GM12864 (cell line): Measurements from ENCODE around the gene KRT28.
"Not testable (repeated sequence)": the region's sequence is repeated elsewhere in the genome, so short reads cannot be mapped to it uniquely, and the experiment has no call there.

Source experiments
- DNase-seq: peaks from one replicate; pipeline ENCODE4 v3.0.0-alpha.2; 2011; ENCODE audit warnings: low read depth
- H3K4me3 ChIP-seq: 2 replicates; pipeline ENCODE4 v1.5.1; 2011; ENCODE audit warnings: mild to moderate bottlenecking, low read depth, low read length, control low read depth
- CTCF ChIP-seq: IDR thresholded peaks from 2 replicates; pipeline ENCODE4 v1.5.1; 2011; ENCODE audit warnings: low read depth, mild to moderate bottlenecking, moderate library complexity, low read length, control low read depth, inconsistent platforms; ENCODE audit errors: missing control alignments

Gene KRT28

DNA sequence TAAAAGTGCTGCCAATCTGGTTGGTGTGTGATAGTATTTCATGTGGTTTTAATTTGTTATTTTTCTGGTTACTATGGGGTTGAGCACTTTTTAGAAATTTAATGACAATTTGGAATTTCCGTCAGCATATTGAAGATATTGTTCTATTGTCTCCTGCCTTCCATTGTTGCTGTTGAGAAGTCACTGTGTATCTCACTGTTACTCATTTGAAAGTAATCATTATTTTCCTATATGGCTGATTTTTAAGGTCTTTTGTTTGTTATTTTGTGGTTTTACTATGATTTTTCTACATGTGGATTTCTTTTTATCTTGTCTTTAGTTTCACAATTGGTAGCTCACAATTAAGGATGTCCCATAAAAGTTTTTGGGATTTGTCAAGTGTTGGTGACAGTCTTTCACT, 36.0 kb downstream of the KRT28 start:
- TF ChIP-seq CTCF = no peak
- DNase-seq = no peak

GRCh38 chr17:40760105-40761016, 39.4 kb downstream of the KRT28 start:
- DNase-seq = no peak
- no peak overlapping the region for H3K4me3 ChIP-seq
- TF ChIP-seq CTCF = no peak

More for the DNA sequence above, 36.0 kb downstream of the KRT28 start:
- H3K4me3 ChIP-seq = no peak overlapping the region

DNA sequence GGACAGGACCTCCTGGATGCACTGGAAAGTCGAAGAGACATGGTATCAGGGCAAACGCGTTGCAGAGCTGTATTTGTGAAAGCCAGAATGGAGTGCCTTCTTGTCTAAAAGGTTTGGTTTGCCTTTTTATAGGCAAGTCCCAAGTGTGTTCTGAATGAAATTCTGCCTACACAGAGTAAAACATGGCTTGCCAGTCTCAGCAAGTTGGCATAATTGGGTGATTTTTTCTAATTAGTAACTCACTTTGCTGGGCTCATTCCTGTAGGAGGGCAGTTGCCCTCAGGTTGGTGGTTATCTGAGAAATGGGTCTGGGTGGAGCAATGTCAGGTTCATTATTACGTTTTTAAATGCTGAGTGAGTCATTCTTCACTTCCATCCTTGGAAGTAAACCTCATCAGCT, 44.5 kb downstream of the KRT28 start, which contains the start of gene KRT25:
Gene KRT25 (minus strand): TSS at position 101 of the 400 bp plus-strand sequence. CDS start 60 bp downstream, at position 41.
- no peak for TF ChIP-seq CTCF
- H3K4me3 ChIP-seq = no peak within 1 kb of the TSS
- no peak for DNase-seq

DNA sequence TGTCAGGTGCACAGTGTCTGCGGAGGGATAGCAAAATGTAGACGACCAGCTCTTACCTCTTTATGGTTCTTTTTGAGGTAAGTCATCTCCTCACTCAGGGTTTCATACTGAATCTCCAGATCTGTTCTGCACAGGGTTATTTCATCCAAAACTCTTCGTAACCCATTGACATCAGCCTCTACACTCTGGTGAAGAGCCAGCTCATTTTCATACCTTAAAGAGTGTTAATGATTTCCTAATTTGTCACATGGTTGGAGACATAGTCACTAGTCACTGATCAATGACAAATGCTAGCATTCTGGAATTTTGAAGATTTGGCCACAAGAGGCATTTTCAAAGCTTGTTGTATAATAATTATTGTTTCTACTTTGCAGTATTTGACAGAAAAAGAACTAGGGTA, 46.0 kb downstream of the KRT28 start:
- H3K4me3 ChIP-seq = no peak overlapping the region
- no peak for DNase-seq
- no peak for TF ChIP-seq CTCF

- H3K4me3 ChIP-seq = no peak overlapping the region
- no peak for DNase-seq
- no peak for TF ChIP-seq CTCF
These were observed 48.7 kb downstream of the KRT28 start for GRCh38 chr17:40751065-40751464.

DNA sequence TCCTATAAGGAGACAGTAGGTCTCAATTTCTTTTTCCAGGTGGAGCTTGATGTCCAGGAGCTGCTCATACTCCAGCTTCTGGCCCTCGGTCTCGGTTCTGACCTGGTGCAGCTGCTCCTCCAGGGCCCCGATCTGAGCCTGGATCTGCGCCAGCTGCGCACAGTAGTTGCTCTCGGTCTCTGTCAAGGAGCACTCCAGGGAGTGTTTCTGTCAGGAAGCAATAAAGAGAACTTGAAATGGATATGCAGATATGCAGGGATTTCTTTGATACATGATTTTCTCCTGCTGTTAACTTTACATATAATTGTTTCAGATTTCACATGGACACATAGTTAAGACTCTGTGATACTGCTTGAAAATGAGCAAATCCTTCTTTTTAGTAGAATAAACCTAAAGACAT, 49.4 kb downstream of the KRT28 start:
- no peak for TF ChIP-seq CTCF

DNA sequence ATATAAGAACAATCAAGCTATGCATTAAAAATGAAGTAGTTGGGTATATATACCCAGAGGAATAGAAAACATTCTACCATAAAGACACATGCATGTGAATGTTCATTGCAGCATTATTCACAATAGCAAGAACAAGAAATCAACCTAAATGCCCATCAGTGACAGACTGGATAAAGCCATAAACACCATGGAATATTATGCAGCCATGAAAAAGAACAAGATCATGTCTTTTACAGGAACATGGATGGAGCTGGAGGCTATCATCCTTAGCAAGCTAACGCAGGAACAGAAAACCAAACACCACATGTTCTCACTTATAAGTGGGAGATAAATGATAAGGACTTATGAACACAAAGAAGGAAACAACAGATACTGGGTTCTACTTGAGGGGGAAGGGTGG, 51.1 kb downstream of the KRT28 start:
- not testable (repeated sequence) for DNase-seq, H3K4me3 ChIP-seq

More for the DNA sequence above, 49.4 kb downstream of the KRT28 start:
- DNase-seq = no peak
- H3K4me3 ChIP-seq = no peak overlapping the region
